Lower leg skin (tissue), 4 donors: ENCODE measurements around the gene FAM98C. TPM values are rescaled to one million over a fixed set of nuclear protein-coding genes. Genes with fewer than 3 reads are reported as not detected.

Source experiments
- DNase-seq, 2 donors: peaks; one replicate each; pipeline ENCODE4 v3.0.0-alpha.2; 2019; ENCODE audit warnings: low spot score in 2 of 2
- H3K4me3 ChIP-seq: fragments of 200-600 bp; sonication (generic); 2 replicates; pipeline ENCODE4 v1.5.1; 2017; ENCODE audit warnings: mild to moderate bottlenecking, low read depth; ENCODE audit not compliant: poor library complexity, severe bottlenecking
- POLR2A ChIP-seq, 2 donors: fragments of 450-650 bp; IDR thresholded peaks; one replicate each; pipeline ENCODE4 v1.6.1; 2016 to 2017; ENCODE audit warnings: antibody characterized with exemption in 2 of 2, mild to moderate bottlenecking in 1 of 2, moderate library complexity in 1 of 2
- WGBS, 2 donors: methylation state at CpG; one replicate each; pipeline ENCODE4 v1.1.5; 2018; 5-methylcytosine and 5-hydroxymethylcytosine counted together
- intact Hi-C: fragments of 100-400 bp; cut with DNase I; formaldehyde crosslinking; loops from one replicate; pipeline ENCODE4 v1.15.0; 2023; ENCODE audit warnings: low total_unique reads
- total RNA-seq, 4 donors: library from RNA; depleted of rRNA; stranded (reverse); fragments of >200 nt; gene quantifications; one replicate each; pipeline ENCODE4 v1.1.0, GENCODE V29; 2016
- TF ChIP-seq, protein P1 (sequence below), 3 donors: fragments of 450-650 bp; IDR thresholded peaks; one replicate each; pipeline ENCODE4 v1.5.1; 2016; ENCODE audit warnings: antibody characterized with exemption in 3 of 3, mild to moderate bottlenecking in 3 of 3, moderate library complexity in 2 of 3

Gene FAM98C
- 10 to 100 TPM; 53.6 to 68.5 (median 60.7) TPM for total RNA-seq

DNA sequence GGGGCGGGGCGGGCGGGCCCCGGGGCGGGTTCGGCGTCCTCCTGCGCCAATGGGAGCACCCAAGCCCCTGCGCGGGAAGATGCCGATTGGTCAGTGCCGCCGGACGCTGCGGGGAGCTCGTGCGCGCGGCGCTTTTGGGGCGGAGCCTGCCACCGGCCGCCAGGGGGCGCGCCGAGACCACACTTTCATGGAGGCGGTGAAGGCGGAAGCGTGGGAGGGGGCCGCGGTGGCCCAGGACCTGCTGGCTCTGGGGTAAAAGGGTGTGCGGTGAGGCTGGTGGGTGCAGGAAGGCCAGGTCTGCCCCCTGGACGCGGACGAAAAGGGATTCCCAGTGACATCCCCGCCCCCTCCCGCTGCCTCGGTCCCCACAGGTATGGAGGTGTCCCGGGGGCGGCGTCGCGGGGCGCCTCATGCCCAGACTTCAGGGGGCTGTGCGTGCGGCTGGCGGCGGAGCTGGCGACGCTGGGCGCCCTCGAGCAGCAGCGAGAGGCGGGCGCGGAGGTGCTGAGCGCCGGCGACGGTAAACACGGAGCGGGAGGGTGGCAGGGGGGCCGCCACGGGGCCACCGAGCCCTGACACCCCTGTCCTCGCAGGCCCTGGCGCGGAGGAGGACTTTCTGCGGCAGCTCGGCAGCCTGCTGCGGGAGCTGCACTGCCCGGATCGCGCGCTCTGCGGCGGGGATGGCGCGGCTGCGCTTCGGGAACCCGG lies at the start of gene FAM98C:
FAM98C (plus strand) TSS at position 127 of the 708 bp plus-strand sequence; CDS start at position 188, 61 bp downstream.
- intact Hi-C loops: loop anchor here (10.0 kb wide), 1 partner anchor 232 kb away; no protein-coding TSS in a partner anchor
- DNase-seq: peak; percentile 94 to 99
- peak within 1 kb of the TSS; percentile 75 for H3K4me3 ChIP-seq
- 0 to 1% methylated on average over 6 to 36 of the region's 82 CpGs for WGBS, 2 donors
- TF ChIP-seq, protein P1, sequence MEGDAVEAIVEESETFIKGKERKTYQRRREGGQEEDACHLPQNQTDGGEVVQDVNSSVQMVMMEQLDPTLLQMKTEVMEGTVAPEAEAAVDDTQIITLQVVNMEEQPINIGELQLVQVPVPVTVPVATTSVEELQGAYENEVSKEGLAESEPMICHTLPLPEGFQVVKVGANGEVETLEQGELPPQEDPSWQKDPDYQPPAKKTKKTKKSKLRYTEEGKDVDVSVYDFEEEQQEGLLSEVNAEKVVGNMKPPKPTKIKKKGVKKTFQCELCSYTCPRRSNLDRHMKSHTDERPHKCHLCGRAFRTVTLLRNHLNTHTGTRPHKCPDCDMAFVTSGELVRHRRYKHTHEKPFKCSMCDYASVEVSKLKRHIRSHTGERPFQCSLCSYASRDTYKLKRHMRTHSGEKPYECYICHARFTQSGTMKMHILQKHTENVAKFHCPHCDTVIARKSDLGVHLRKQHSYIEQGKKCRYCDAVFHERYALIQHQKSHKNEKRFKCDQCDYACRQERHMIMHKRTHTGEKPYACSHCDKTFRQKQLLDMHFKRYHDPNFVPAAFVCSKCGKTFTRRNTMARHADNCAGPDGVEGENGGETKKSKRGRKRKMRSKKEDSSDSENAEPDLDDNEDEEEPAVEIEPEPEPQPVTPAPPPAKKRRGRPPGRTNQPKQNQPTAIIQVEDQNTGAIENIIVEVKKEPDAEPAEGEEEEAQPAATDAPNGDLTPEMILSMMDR (IDR thresholded peaks at IDR 0.05): peak in 1 of 3 donors; percentile 76
- no peak for TF ChIP-seq POLR2A (IDR thresholded peaks at IDR 0.05)

GRCh38 chr19:38355728-38356725 lies 46.9 kb upstream of the FAM98C start:
- WGBS, 2 donors: 81 to 83% methylated on average over 16 of the region's 16 CpGs
- H3K4me3 ChIP-seq: no peak overlapping the region
- TF ChIP-seq POLR2A (IDR thresholded peaks at IDR 0.05): no peak
- TF ChIP-seq, protein P1 (IDR thresholded peaks at IDR 0.05): no peak
- intact Hi-C loops: no loop called here
- no peak for DNase-seq

GRCh38 chr19:38358071-38358470 lies 44.8 kb upstream of the FAM98C start:
- TF ChIP-seq, protein P1 (IDR thresholded peaks at IDR 0.05): no peak
- no peak for TF ChIP-seq POLR2A (IDR thresholded peaks at IDR 0.05)
- no peak for DNase-seq
- intact Hi-C loops: no loop called here
- WGBS, 2 donors: 25 to 27% methylated on average over 5 of the region's 5 CpGs
- H3K4me3 ChIP-seq: no peak overlapping the region

- no peak for DNase-seq
- TF ChIP-seq POLR2A (IDR thresholded peaks at IDR 0.05): no peak
- TF ChIP-seq, protein P1 (IDR thresholded peaks at IDR 0.05): no peak
- WGBS, 2 donors: 40 to 46% methylated on average over 18 of the region's 18 CpGs
- intact Hi-C loops: no loop called here
- H3K4me3 ChIP-seq: no peak overlapping the region
These were observed 43.5 kb upstream of the FAM98C start for GRCh38 chr19:38359242-38360021.

- no peak overlapping the region for H3K4me3 ChIP-seq
- WGBS, 2 donors: 72% methylated on average over 8 to 9 of the region's 9 CpGs
- intact Hi-C loops: no loop called here
- no peak for DNase-seq
- TF ChIP-seq, protein P1 (IDR thresholded peaks at IDR 0.05): no peak
- TF ChIP-seq POLR2A (IDR thresholded peaks at IDR 0.05): no peak
These were observed 42.5 kb upstream of the FAM98C start for GRCh38 chr19:38360351-38360750.
